HepG2 (cell line): ENCODE measurements around the gene ADAM10. TPM values are rescaled to one million over a fixed set of nuclear protein-coding genes. Genes with fewer than 3 reads are reported as not detected.
A peak's percentile ranks its signal among the peaks of the same experiment; 100 is the strongest.

Experiments
- ARNT ChIP-seq: fragments of 450-650 bp; IDR thresholded peaks from 2 replicates; pipeline ENCODE4 v1.6.1; 2017
- CSRNP1 ChIP-seq: sonication (generic); formaldehyde crosslinking; IDR thresholded peaks from 2 replicates; pipeline ENCODE4 v1.8.1; 2023; ENCODE audit warnings: mild to moderate bottlenecking, missing genetic modification reagents
- CSRNP2 ChIP-seq: sonication (generic); formaldehyde crosslinking; conservative IDR thresholded peaks from 2 replicates; pipeline ENCODE4 v1.8.0; 2022; ENCODE audit warnings: low read depth, missing genetic modification reagents
- GPBP1L1 ChIP-seq: sonication (generic); formaldehyde crosslinking; IDR thresholded peaks from 2 replicates; pipeline ENCODE4 v1.5.0; 2020; ENCODE audit warnings: mild to moderate bottlenecking, missing genetic modification reagents
- HMGA1 ChIP-seq: sonication (generic); formaldehyde crosslinking; conservative IDR thresholded peaks from 2 replicates; pipeline ENCODE4 v1.4.0; 2020; ENCODE audit warnings: missing genetic modification reagents
- HNF4G ChIP-seq, 2 experiments: sonication (generic) in 1 of 2; formaldehyde crosslinking in 1 of 2; IDR thresholded peaks; 2 replicates each; pipeline versions ENCODE4 v1.4.0 to v1.6.1; 2011 to 2020; ENCODE audit warnings: borderline replicate concordance in 2 of 2, low read depth in 2 of 2, mild to moderate bottlenecking in 2 of 2, low read length in 1 of 2, missing genetic modification reagents in 1 of 2, moderate library complexity in 1 of 2
- HOMEZ ChIP-seq: IDR thresholded peaks from 2 replicates; pipeline ENCODE4 v1.6.1; 2016; ENCODE audit warnings: low read depth
- ISL2 ChIP-seq: sonication (generic); formaldehyde crosslinking; IDR thresholded peaks from 2 replicates; pipeline ENCODE4 v1.5.0; 2020; ENCODE audit warnings: missing genetic modification reagents
- LBX2 ChIP-seq: sonication (generic); formaldehyde crosslinking; IDR thresholded peaks from 2 replicates; pipeline ENCODE4 v1.5.0; 2020; ENCODE audit warnings: missing genetic modification reagents, mild to moderate bottlenecking, borderline replicate concordance
- MLLT10 ChIP-seq: sonication (generic); formaldehyde crosslinking; IDR thresholded peaks from 2 replicates; pipeline ENCODE4 v1.4.0; 2020; ENCODE audit warnings: missing genetic modification reagents
- NFATC3 ChIP-seq: sonication (generic); formaldehyde crosslinking; IDR thresholded peaks from 2 replicates; pipeline ENCODE4 v1.5.1; 2020; ENCODE audit warnings: mild to moderate bottlenecking, missing genetic modification reagents
- NPAS2 ChIP-seq: sonication (generic); formaldehyde crosslinking; IDR thresholded peaks from 2 replicates; pipeline ENCODE4 v1.8.0; 2022; ENCODE audit warnings: mild to moderate bottlenecking, missing genetic modification reagents, borderline replicate concordance
- NR2F1 ChIP-seq, 2 experiments: fragments of 450-650 bp in 1 of 2; formaldehyde crosslinking in 1 of 2; IDR thresholded peaks; 2 replicates each; pipeline versions ENCODE4 v1.5.0 to v1.6.1; 2016 to 2020; ENCODE audit warnings: mild to moderate bottlenecking in 1 of 2, missing compliant biosample characterization in 1 of 2, missing genetic modification reagents in 1 of 2, moderate library complexity in 1 of 2
- PHF8 ChIP-seq: sonication (generic); formaldehyde crosslinking; IDR thresholded peaks from 2 replicates; pipeline ENCODE4 v1.5.0; 2020; ENCODE audit warnings: missing genetic modification reagents
- SALL1 ChIP-seq: sonication (generic); formaldehyde crosslinking; IDR thresholded peaks from 2 replicates; pipeline ENCODE4 v1.8.0; 2022; ENCODE audit warnings: mild to moderate bottlenecking, missing genetic modification reagents
- TBX2 ChIP-seq: sonication (generic); formaldehyde crosslinking; IDR thresholded peaks from 2 replicates; pipeline ENCODE4 v1.5.0; 2020; ENCODE audit warnings: missing genetic modification reagents, mild to moderate bottlenecking, borderline replicate concordance
- ZNF160 ChIP-seq: sonication (generic); formaldehyde crosslinking; IDR thresholded peaks from 2 replicates; pipeline ENCODE4 v1.8.0; 2022; ENCODE audit warnings: mild to moderate bottlenecking, inconsistent platforms, missing genetic modification reagents
- ZNF589 ChIP-seq: sonication (generic); formaldehyde crosslinking; conservative IDR thresholded peaks from 2 replicates; pipeline ENCODE4 v1.8.0; 2022; ENCODE audit warnings: mild to moderate bottlenecking, moderate library complexity, missing genetic modification reagents
- ZNF724P ChIP-seq: sonication (generic); formaldehyde crosslinking; IDR thresholded peaks from 2 replicates; pipeline ENCODE4 v1.8.0; 2022; ENCODE audit warnings: missing genetic modification reagents, borderline replicate concordance
- ZNF790 ChIP-seq: sonication (generic); formaldehyde crosslinking; IDR thresholded peaks from 2 replicates; pipeline ENCODE4 v1.8.0; 2022; ENCODE audit warnings: missing genetic modification reagents, mild to moderate bottlenecking, borderline replicate concordance
- polyA plus RNA-seq, 8 experiments: library from polyadenylated mRNA; depleted of rRNA in 3 of 8; stranded (reverse) in 7 of 8; unstranded in 1 of 8; fragments of >200 nt; fragmentation: Illumina TruSeq in 4 of 8; extraction: Trizol in 4 of 8; gene quantifications; 2 replicates each; pipeline versions ENCODE4 v1.2.1 to v1.2.3, GENCODE V29; 2011 to 2016; ENCODE audit warnings: low read depth in 4 of 8, missing spikeins in 1 of 8, mixed read lengths in 1 of 8; ENCODE audit not compliant: insufficient read depth in 1 of 8
- total RNA-seq, 5 experiments: library from RNA; depleted of rRNA; stranded (reverse); fragments of >200 nt; fragmentation: Illumina TruSeq; extraction: Trizol; gene quantifications; 2 replicates each; pipeline ENCODE4 v1.2.3, GENCODE V29; 2016; ENCODE audit warnings: low read depth in 1 of 5

The ADAM10 gene
- total and polyA plus RNA-seq, 2 of the 13 experiments (the other 11 are each of a cell fraction or from before 2014, with no cell fraction given), result 92.7 to 125 TPM

GRCh38 chr15:58546635-58547627 lies 202.6 kb downstream of the ADAM10 start (continued):
- TF ChIP-seq CSRNP2 (CRISPR knock-in tag) (no peak), NFATC3 (CRISPR knock-in tag) (no peak), ZNF160 (CRISPR knock-in tag) (no peak), ZNF724P (CRISPR knock-in tag) (no peak), ZNF589 (CRISPR knock-in tag) (no peak), NR2F1 (CRISPR knock-in tag; IDR thresholded peaks at IDR 0.05) (no peak), PHF8 (CRISPR knock-in tag) (no peak), GPBP1L1 (CRISPR knock-in tag) (no peak), HOMEZ (CRISPR knock-in tag) (no peak), HNF4G (IDR thresholded peaks at IDR 0.05; ENCODE audit: borderline replicate concordance, low read depth, low read length) (no peak; the same call in 1 of the 2 replicates), HNF4G (CRISPR knock-in tag; IDR thresholded peaks at IDR 0.05; ENCODE audit: borderline replicate concordance, low read depth) (0 out of 2 replicates have a peak, but pooled peaks have one; percentile 14), ISL2 (CRISPR knock-in tag) (peak; percentile 49; the same call in 1 of the 2 replicates), ZNF790 (CRISPR knock-in tag) (no peak), LBX2 (no peak), CSRNP1 (CRISPR knock-in tag) (no peak), TBX2 (peak; percentile 36; the same call in 1 of the 2 replicates), SALL1 (CRISPR knock-in tag) (peak; percentile 25; the same call in 1 of the 2 replicates), MLLT10 (CRISPR knock-in tag) (no peak), NPAS2 (CRISPR knock-in tag) (no peak), ARNT (no peak), HMGA1 (CRISPR knock-in tag) (no peak)
